ENCODE results near the gene CACNB3. TPM values are rescaled to one million over a fixed set of nuclear protein-coding genes. Genes with fewer than 3 reads are reported as not detected.

Gene CACNB3
- total and polyA plus RNA-seq, 2 of the 13 experiments (the other 11 are each of a cell fraction or from before 2014, with no cell fraction given) = 0.29 to 0.54 TPM

- BruUV-seq (replicated peaks) = no TSS peak
- no peaks in the 10 kb centered on the region for H3K79me2 ChIP-seq (ENCODE audit: insufficient read depth, low read length)
- intact Hi-C loops (cut with micrococcal nuclease; ENCODE audit: unreplicated experiment) = no loop called here
- H3K4me2 ChIP-seq (ENCODE audit: low read depth, low read length) = no peak overlapping the region
- no peak overlapping the region for H3K27ac ChIP-seq (ENCODE audit: extremely low read length, insufficient read depth, low read length)
- H2AFZ ChIP-seq (ENCODE audit: low read length) = no peak overlapping the region
- DNase-seq (ENCODE audit: low spot score) (no peak), ATAC-seq (no peak), FAIRE-seq (no peak)
- no peak overlapping the region for H3K4me3 ChIP-seq (replicated peaks in 1 of 3; ENCODE audit: insufficient read depth in 1 of 3, low read depth in 2 of 3, low read length in 3 of 3)
- H3K4me1 ChIP-seq (ENCODE audit: insufficient read depth, low read length) = no peaks in the 10 kb centered on the region
- H3K36me3 ChIP-seq (replicated peaks in 1 of 2; ENCODE audit: control insufficient read depth in 1 of 2, insufficient read depth in 2 of 2, low read length in 2 of 2) = peaks cover 12 to 23% of the 10 kb centered on the region in 2 experiments; a peak in 4 of 5 replicates
- CTCF ChIA-PET (ENCODE audit: low intra/inter-chr PET ratio, low total read pairs) = no interaction called here
- no peaks in the 10 kb centered on the region for H3K27me3 ChIP-seq (ENCODE audit: control insufficient read depth in 1 of 2, insufficient read depth in 2 of 2, low read length in 2 of 2)
- no peak overlapping the region for H3K9ac ChIP-seq (ENCODE audit: insufficient read depth, low read depth, low read length)
- POLR2A ChIA-PET = no interaction called here
- H4K20me1 ChIP-seq (ENCODE audit: insufficient read depth, low read length) = no peaks in the 10 kb centered on the region
- TF ChIP-seq SMAD3 (CRISPR knock-in tag; IDR thresholded peaks at IDR 0.05) (no peak), ZNF263 (CRISPR knock-in tag; IDR thresholded peaks at IDR 0.05) (no peak), TBP (CRISPR knock-in tag; IDR thresholded peaks at IDR 0.05) (no peak), GPBP1L1 (CRISPR knock-in tag; IDR thresholded peaks at IDR 0.05) (no peak)
- no peaks in the 10 kb centered on the region for H3K9me3 ChIP-seq (ENCODE audit: low read length)
- WGBS (ENCODE audit: low lambda C conversion rate) = 98% methylated on average over 9 of the region's 9 CpGs
- in situ Hi-C loops (cut with HindIII; ENCODE audit: extremely low pct_ligation_motif_present, low pct_unique_long_range_greater_than_20kb) = no loop called here
Measured at GRCh38 chr12:48768736-48769135, 49.6 kb upstream of the CACNB3 start.

- in situ Hi-C loops (cut with HindIII; ENCODE audit: extremely low pct_ligation_motif_present, low pct_unique_long_range_greater_than_20kb) (no loop called here), intact Hi-C loops (cut with micrococcal nuclease; ENCODE audit: unreplicated experiment) (no loop called here)
- ATAC-seq = no peak
- CTCF ChIA-PET (ENCODE audit: low intra/inter-chr PET ratio, low total read pairs) = no interaction called here
- DNase-seq (ENCODE audit: low spot score) = no peak
- no peak overlapping the region for H3K4me2 ChIP-seq (ENCODE audit: low read depth, low read length)
- H3K4me3 ChIP-seq (replicated peaks in 1 of 3; ENCODE audit: insufficient read depth in 1 of 3, low read depth in 2 of 3, low read length in 3 of 3) = no peak overlapping the region
- no peak overlapping the region for H3K9ac ChIP-seq (ENCODE audit: insufficient read depth, low read depth, low read length)
- H3K27ac ChIP-seq (ENCODE audit: extremely low read length, insufficient read depth, low read length) = no peak overlapping the region
- no peaks in the 10 kb centered on the region for H3K27me3 ChIP-seq (ENCODE audit: control insufficient read depth in 1 of 2, insufficient read depth in 2 of 2, low read length in 2 of 2)
- H3K79me2 ChIP-seq (ENCODE audit: insufficient read depth, low read length) = no peaks in the 10 kb centered on the region
- no peaks in the 10 kb centered on the region for H3K4me1 ChIP-seq (ENCODE audit: insufficient read depth, low read length)
- no peak overlapping the region for H2AFZ ChIP-seq (ENCODE audit: low read length)
- no peak for FAIRE-seq
- POLR2A ChIA-PET = no interaction called here
- WGBS (ENCODE audit: low lambda C conversion rate) = 100% methylated on average over 9 of the region's 10 CpGs
- peaks cover 18 to 43% of the 10 kb centered on the region in 2 experiments; a peak in 4 of 5 replicates for H3K36me3 ChIP-seq (replicated peaks in 1 of 2; ENCODE audit: control insufficient read depth in 1 of 2, insufficient read depth in 2 of 2, low read length in 2 of 2)
- no TSS peak for BruUV-seq (replicated peaks)
- no peaks in the 10 kb centered on the region for H3K9me3 ChIP-seq (ENCODE audit: low read length)
- no peaks in the 10 kb centered on the region for H4K20me1 ChIP-seq (ENCODE audit: insufficient read depth, low read length)
- no peak for TF ChIP-seq AGO1 (IDR thresholded peaks at IDR 0.05; ENCODE audit: low read depth, low read length, poor library complexity, severe bottlenecking)
- no peak for TF ChIP-seq KDM5B (CRISPR knock-in tag; IDR thresholded peaks at IDR 0.05; ENCODE audit: borderline replicate concordance)
- TF ChIP-seq MYPOP (CRISPR knock-in tag; IDR thresholded peaks at IDR 0.05) = no peak
- TF ChIP-seq ZFP62 (CRISPR knock-in tag; IDR thresholded peaks at IDR 0.05) = no peak
- TF ChIP-seq U2AF1 (optimal IDR thresholded peaks at IDR 0.05; ENCODE audit: low read depth, low read length) = no peak
- no peak for TF ChIP-seq BCL3 (CRISPR knock-in tag; IDR thresholded peaks at IDR 0.05)
- TF ChIP-seq NFYC (CRISPR knock-in tag; IDR thresholded peaks at IDR 0.05) = no peak
- TF ChIP-seq NFE2 (CRISPR knock-in tag; IDR thresholded peaks at IDR 0.05) = no peak
- TF ChIP-seq MAFF (IDR thresholded peaks at IDR 0.05; ENCODE audit: low read depth, low read length) = no peak
- TF ChIP-seq FOXA3 (CRISPR knock-in tag; IDR thresholded peaks at IDR 0.05) = no peak
Measured at GRCh38 chr12:48770756-48771155, 47.5 kb upstream of the CACNB3 start.
